H9 (cell line): ENCODE results near the gene KLHDC7B. TPM values are rescaled to one million over a fixed set of nuclear protein-coding genes. Genes with fewer than 3 reads are reported as not detected.
"Not testable (repeated sequence)": the region's sequence is repeated elsewhere in the genome, so short reads cannot be mapped to it uniquely, and the experiment has no call there.

ENCODE experiments used
- DNase-seq: peaks from one replicate; pipeline ENCODE4 v3.0.0-alpha.2; 2017
- H2AFZ ChIP-seq: one replicate; pipeline ENCODE4 v1.6.1; 2013; ENCODE audit warnings: mild to moderate bottlenecking, low read length, control low read depth, moderate library complexity
- H2AK5ac ChIP-seq: 2 replicates; pipeline ENCODE4 v1.6.1; 2013; ENCODE audit warnings: low read length, control low read depth, mixed read lengths; ENCODE audit not compliant: insufficient read length
- H2BK120ac ChIP-seq: one replicate; pipeline ENCODE4 v1.6.1; 2013; ENCODE audit warnings: low read depth, mild to moderate bottlenecking, low read length, control low read depth, inconsistent platforms; ENCODE audit not compliant: poor library complexity, severe bottlenecking
- H2BK12ac ChIP-seq: 2 replicates; pipeline ENCODE4 v1.6.1; 2013; ENCODE audit warnings: low read length, control low read depth, mixed read lengths, low read depth; ENCODE audit not compliant: insufficient read length
- H2BK15ac ChIP-seq: 2 replicates; pipeline ENCODE4 v1.6.1; 2013; ENCODE audit warnings: low read depth, low read length, control low read depth
- H2BK20ac ChIP-seq: one replicate; pipeline ENCODE4 v1.6.1; 2013; ENCODE audit warnings: low read depth, mild to moderate bottlenecking, low read length, control low read depth, inconsistent platforms; ENCODE audit not compliant: poor library complexity, severe bottlenecking
- H2BK5ac ChIP-seq: 2 replicates; pipeline ENCODE4 v1.6.1; 2013; ENCODE audit warnings: low read length, control low read depth, mixed read lengths; ENCODE audit not compliant: insufficient read length
- H3K14ac ChIP-seq: 2 replicates; pipeline ENCODE4 v1.6.1; 2013; ENCODE audit warnings: low read length, control low read depth; ENCODE audit not compliant: insufficient read depth
- H3K18ac ChIP-seq: 2 replicates; pipeline ENCODE4 v1.6.1; 2013; ENCODE audit warnings: low read depth, mild to moderate bottlenecking, mixed read lengths, low read length, control low read depth; ENCODE audit not compliant: insufficient read length
- H3K23ac ChIP-seq: 2 replicates; pipeline ENCODE4 v1.6.1; 2013; ENCODE audit warnings: low read length, control low read depth, mixed read lengths, low read depth; ENCODE audit not compliant: insufficient read length
- H3K23me2 ChIP-seq: 2 replicates; pipeline ENCODE4 v1.6.1; 2013; ENCODE audit warnings: low read depth, mild to moderate bottlenecking, mixed read lengths, low read length, control low read depth; ENCODE audit not compliant: insufficient read length, poor library complexity, severe bottlenecking
- H3K27ac ChIP-seq: 2 replicates; pipeline ENCODE4 v1.5.1; 2013; ENCODE audit warnings: low read length, control low read depth, mixed read lengths, low read depth; ENCODE audit not compliant: insufficient read length
- H3K27me3 ChIP-seq: 2 replicates; pipeline ENCODE4 v1.6.1; 2013; ENCODE audit warnings: low read length, control low read depth, inconsistent platforms; ENCODE audit not compliant: insufficient read depth
- H3K4ac ChIP-seq: 2 replicates; pipeline ENCODE4 v1.6.1; 2013; ENCODE audit warnings: low read depth, mild to moderate bottlenecking, control low read depth, inconsistent platforms, low read length, moderate library complexity
- H3K4me1 ChIP-seq: 2 replicates; pipeline ENCODE4 v1.6.1; 2013; ENCODE audit warnings: low read length, control low read depth, inconsistent platforms; ENCODE audit not compliant: insufficient read depth
- H3K4me2 ChIP-seq: 2 replicates; pipeline ENCODE4 v1.6.1; 2013; ENCODE audit warnings: low read length, control low read depth, mixed read lengths; ENCODE audit not compliant: insufficient read length, insufficient read depth
- H3K56ac ChIP-seq: 2 replicates; pipeline ENCODE4 v1.6.1; 2013; ENCODE audit warnings: low read depth, mild to moderate bottlenecking, mixed read lengths, low read length, control low read depth; ENCODE audit not compliant: insufficient read length
- H3K79me1 ChIP-seq: 2 replicates; pipeline ENCODE4 v1.6.1; 2013; ENCODE audit warnings: low read depth, mild to moderate bottlenecking, moderate library complexity, low read length, control low read depth, inconsistent platforms; ENCODE audit not compliant: insufficient read depth, poor library complexity, severe bottlenecking
- H3K79me2 ChIP-seq: 2 replicates; pipeline ENCODE4 v1.6.1; 2013; ENCODE audit warnings: low read length, control low read depth, inconsistent platforms; ENCODE audit not compliant: insufficient read depth
- H3K9ac ChIP-seq: 2 replicates; pipeline ENCODE4 v1.6.1; 2013; ENCODE audit warnings: low read length, control low read depth, mixed read lengths; ENCODE audit not compliant: insufficient read length; ENCODE audit errors: extremely low read depth
- H3K9me3 ChIP-seq: one replicate; pipeline ENCODE4 v1.6.1; 2013; ENCODE audit warnings: low read depth, low read length, inconsistent platforms; ENCODE audit not compliant: control insufficient read depth
- H3T11ph ChIP-seq: one replicate; pipeline ENCODE4 v1.6.1; 2013; ENCODE audit warnings: mild to moderate bottlenecking, low read length, control low read depth, inconsistent platforms
- H4K20me1 ChIP-seq: one replicate; pipeline ENCODE4 v1.6.1; 2013; ENCODE audit not compliant: control insufficient read depth, insufficient read length, insufficient read depth
- H4K5ac ChIP-seq: 2 replicates; pipeline ENCODE4 v1.6.1; 2013; ENCODE audit warnings: low read depth, mild to moderate bottlenecking, mixed read lengths, low read length, control low read depth; ENCODE audit not compliant: insufficient read length
- H4K8ac ChIP-seq: replicated peaks from 2 replicates; pipeline ENCODE4 v1.6.1; 2013; ENCODE audit warnings: low read length, control low read depth, mixed read lengths, low read depth; ENCODE audit not compliant: insufficient read length
- H4K91ac ChIP-seq: 2 replicates; pipeline ENCODE4 v1.6.1; 2013; ENCODE audit warnings: low read depth, mild to moderate bottlenecking, moderate library complexity, mixed read lengths, low read length, control low read depth; ENCODE audit not compliant: insufficient read length
- H3K27ac Mint-ChIP-seq, 3 experiments: 2 replicates in 2 of 3; 3 replicates in 1 of 3; pipeline ENCODE4 v1.8.0; 2020 to 2021; ENCODE audit warnings: mixed read lengths in 3 of 3, mild to moderate bottlenecking in 1 of 3, moderate library complexity in 1 of 3
- H3K27me3 Mint-ChIP-seq: 2 replicates; pipeline ENCODE4 v1.8.0; 2021; ENCODE audit warnings: low read depth, mild to moderate bottlenecking, moderate library complexity, mixed read lengths
- H3K36me3 Mint-ChIP-seq, 3 experiments: 2 replicates in 2 of 3; 3 replicates in 1 of 3; pipeline ENCODE4 v1.8.0; 2020 to 2021; ENCODE audit warnings: low read depth in 3 of 3, mixed read lengths in 3 of 3; ENCODE audit not compliant: insufficient read depth in 1 of 3
- H3K4me1 Mint-ChIP-seq, 2 experiments: 2 replicates each; pipeline ENCODE4 v1.8.0; 2020; ENCODE audit warnings: mixed read lengths in 2 of 2
- H3K4me3 Mint-ChIP-seq, 2 experiments: 2 replicates in 1 of 2; 3 replicates in 1 of 2; pipeline ENCODE4 v1.8.0; 2020 to 2021; ENCODE audit warnings: mild to moderate bottlenecking in 2 of 2, mixed read lengths in 2 of 2, moderate library complexity in 1 of 2
- H3K9me3 Mint-ChIP-seq, 2 experiments: 2 replicates in 1 of 2; 3 replicates in 1 of 2; pipeline ENCODE4 v1.8.0; 2020; ENCODE audit warnings: mild to moderate bottlenecking in 2 of 2, mixed read lengths in 2 of 2, moderate library complexity in 1 of 2
- CTCF ChIP-seq: fragments of 200-600 bp; sonication (generic); conservative IDR thresholded peaks from 3 replicates; pipeline ENCODE4 v1.8.0; 2021; ENCODE audit warnings: antibody characterized with exemption, mild to moderate bottlenecking
- WGBS: extraction: QIAGEN DNeasy Blood & Tissue Kit; methylation state at CpG from one replicate; pipeline ENCODE4 v1.1.7; 2013; ENCODE audit warnings: missing lambda C conversion rate, low lambda C conversion rate, mixed read lengths; ENCODE audit not compliant: insufficient read length; ENCODE audit errors: extremely low coverage; 5-methylcytosine and 5-hydroxymethylcytosine counted together
- total RNA-seq: library from RNA; stranded (reverse); gene quantifications from 2 replicates; pipeline ENCODE4 v1.2.1, GENCODE V29; 2021

KLHDC7B gene
- total RNA-seq, 1 experiment from 2014 or later = not detected

- Histone ChIP-seq H3K23ac (no peak overlapping the region), H2AFZ (no peak overlapping the region), H4K20me1 (peaks cover 3% of the 10 kb centered on the region), H3K79me1 (no peaks in the 10 kb centered on the region), H2BK20ac (no peak overlapping the region), H3K9me3 (no peaks in the 10 kb centered on the region), H3K27me3 (no peaks in the 10 kb centered on the region), H3K56ac (no peak overlapping the region), H4K8ac (no peak overlapping the region), H2BK120ac (no peak overlapping the region), H3K79me2 (0 out of 2 replicates have a peak, but pooled peaks cover 2% of the 10 kb centered on the region), H3K27ac (no peak overlapping the region), H3K9ac (no peak overlapping the region), H3K4ac (no peak overlapping the region), H2BK15ac (no peak overlapping the region), H3T11ph (no peak overlapping the region), H4K91ac (no peak overlapping the region), H2BK5ac (no peak overlapping the region), H2AK5ac (no peak overlapping the region), H3K4me1 (no peaks in the 10 kb centered on the region), H3K18ac (no peak overlapping the region), H3K14ac (no peak overlapping the region), H3K23me2 (no peaks in the 10 kb centered on the region), H4K5ac (no peak overlapping the region), H3K4me2 (no peak overlapping the region), H2BK12ac (no peak overlapping the region)
- Mint-ChIP-seq H3K36me3 (peaks cover 7 to 65% (median 46%) of the 10 kb centered on the region in 3 experiments), H3K4me1 (no peaks in the 10 kb centered on the region), H3K4me3 (no peak overlapping the region), H3K27me3 (no peaks in the 10 kb centered on the region), H3K27ac (no peak overlapping the region), H3K9me3 (no peaks in the 10 kb centered on the region)
- WGBS = no CpG with 5 or more reads among the region's 8 CpGs
- no peak for TF ChIP-seq CTCF
- no peak for DNase-seq
Observed at GRCh38 chr22:50519151-50519550, 26.5 kb upstream of the KLHDC7B start.

GRCh38 chr22:50520184-50520583 is 25.5 kb upstream of the KLHDC7B start:
- not testable (repeated sequence) for H3K27me3 ChIP-seq, H2BK5ac ChIP-seq, H2BK12ac ChIP-seq, H2BK15ac ChIP-seq, DNase-seq, H3T11ph ChIP-seq, H3K23ac ChIP-seq, H3K27me3 Mint-ChIP-seq, H3K79me1 ChIP-seq, H2AFZ ChIP-seq, H3K14ac ChIP-seq, H2AK5ac ChIP-seq, H3K9ac ChIP-seq, H3K18ac ChIP-seq, H3K79me2 ChIP-seq, H3K4me1 ChIP-seq, H3K4me3 Mint-ChIP-seq, H3K56ac ChIP-seq, H4K91ac ChIP-seq, H3K27ac ChIP-seq, H2BK120ac ChIP-seq, H3K4me2 ChIP-seq, H2BK20ac ChIP-seq, H3K23me2 ChIP-seq, H3K4ac ChIP-seq, H3K27ac Mint-ChIP-seq, H3K9me3 Mint-ChIP-seq, H3K4me1 Mint-ChIP-seq, H3K9me3 ChIP-seq, H4K20me1 ChIP-seq, H4K8ac ChIP-seq, H4K5ac ChIP-seq
- peaks cover 7 to 66% (median 42%) of the 10 kb centered on the region in 3 experiments; a peak in 6 of 7 replicates for H3K36me3 Mint-ChIP-seq
- whole genome bisulfite sequencing = no CpG with 5 or more reads among the region's 8 CpGs
